ENCODE results near the gene UQCRHL.
A peak's percentile ranks its signal among the peaks of the same experiment; 100 is the strongest.

DNA sequence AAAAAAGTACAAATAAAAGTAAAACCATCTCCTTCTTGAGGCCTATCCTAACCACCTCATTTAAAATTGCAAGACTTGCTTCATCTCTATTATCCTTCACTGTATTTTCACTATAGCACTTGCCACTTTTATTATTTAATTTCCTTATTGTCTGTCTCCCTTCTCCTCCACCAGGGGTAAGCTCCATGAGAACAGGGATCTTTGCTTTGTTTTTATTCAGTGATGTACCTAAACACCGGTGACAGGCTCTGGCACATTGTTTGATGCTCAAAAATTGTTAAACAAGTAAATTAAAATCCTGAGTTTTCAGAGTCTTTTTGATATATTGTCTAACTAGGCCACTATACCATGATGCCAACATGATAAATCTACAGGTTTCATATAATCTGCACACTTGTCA, 22.8 kb upstream of the UQCRHL start:
- TF ChIP-seq ELF4 (IDR thresholded peaks at IDR 0.05) (0 out of 2 replicates have a peak, but pooled peaks have one; percentile 15), CTBP1 (IDR thresholded peaks at IDR 0.05; ENCODE audit: borderline replicate concordance) (no peak), ZNF384 (IDR thresholded peaks at IDR 0.05) (no peak), BHLHE40 (IDR thresholded peaks at IDR 0.05; ENCODE audit: borderline replicate concordance) (no peak), SUZ12 (IDR thresholded peaks at IDR 0.05) (no peak), FOXM1 (IDR thresholded peaks at IDR 0.05; ENCODE audit: borderline replicate concordance) (no peak), ARNT (IDR thresholded peaks at IDR 0.05) (no peak), NFRKB (IDR thresholded peaks at IDR 0.05) (no peak), FOXK2 (IDR thresholded peaks at IDR 0.05) (no peak), TARDBP (IDR thresholded peaks at IDR 0.05) (no peak), FOXA1 (IDR thresholded peaks at IDR 0.05) (no peak), HDGF (IDR thresholded peaks at IDR 0.05; ENCODE audit: borderline replicate concordance) (no peak), SP1 (IDR thresholded peaks at IDR 0.05) (no peak), L3MBTL2 (conservative IDR thresholded peaks at IDR 0.05) (no peak)
